IPS DF 6.9 (cell line): ENCODE results near the gene TUBB4A.
A peak's percentile ranks its signal among the peaks of the same experiment; 100 is the strongest.

Source experiments
- DNase-seq: peaks from one replicate; pipeline ENCODE4 v3.0.0-alpha.2; 2013; ENCODE audit warnings: low read depth, low spot score
- H3K27ac ChIP-seq: one replicate; pipeline ENCODE4 v1.5.1; 2013; ENCODE audit warnings: low read length, control low read depth
- H3K27me3 ChIP-seq: 2 replicates; pipeline ENCODE4 v1.6.1; 2013; ENCODE audit warnings: mild to moderate bottlenecking, low read length; ENCODE audit not compliant: control insufficient read depth, insufficient read depth
- H3K36me3 ChIP-seq: 2 replicates; pipeline ENCODE4 v1.6.1; 2013; ENCODE audit warnings: low read length; ENCODE audit not compliant: control insufficient read depth, insufficient read depth
- H3K4me1 ChIP-seq: 2 replicates; pipeline ENCODE4 v1.6.1; 2013; ENCODE audit warnings: low read length; ENCODE audit not compliant: control insufficient read depth, insufficient read depth
- H3K4me3 ChIP-seq: 2 replicates; pipeline ENCODE4 v1.5.1; 2013; ENCODE audit warnings: mild to moderate bottlenecking, low read length
- H3K9me3 ChIP-seq: 2 replicates; pipeline ENCODE4 v1.6.1; 2013; ENCODE audit warnings: low read length, inconsistent platforms; ENCODE audit not compliant: control insufficient read depth, insufficient read depth
- WGBS: extraction: QIAGEN DNeasy Blood & Tissue Kit; methylation state at CpG from one replicate; pipeline ENCODE4 v1.1.7; 2013; ENCODE audit warnings: mixed read lengths, missing lambda C conversion rate; ENCODE audit not compliant: insufficient read length, insufficient coverage; 5-methylcytosine and 5-hydroxymethylcytosine counted together

TUBB4A gene

GRCh38 chr19:6524311-6524710, 22.2 kb upstream of the TUBB4A start:
- H3K4me1 ChIP-seq, result no peaks in the 10 kb centered on the region
- H3K36me3 ChIP-seq, result no peaks in the 10 kb centered on the region
- no peaks in the 10 kb centered on the region for H3K27me3 ChIP-seq
- H3K4me3 ChIP-seq, result no peak overlapping the region
- H3K9me3 ChIP-seq, result no peaks in the 10 kb centered on the region
- WGBS, result no CpG with 5 or more reads among the region's 2 CpGs
- no peak overlapping the region for H3K27ac ChIP-seq
- no peak for DNase-seq

- no peaks in the 10 kb centered on the region for H3K36me3 ChIP-seq
- no peaks in the 10 kb centered on the region for H3K27me3 ChIP-seq
- H3K27ac ChIP-seq, result no peak overlapping the region
- no peak overlapping the region for H3K4me3 ChIP-seq
- no peaks in the 10 kb centered on the region for H3K9me3 ChIP-seq
- DNase-seq, result no peak
- WGBS, result no CpG with 5 or more reads among the region's 6 CpGs
- H3K4me1 ChIP-seq, result no peaks in the 10 kb centered on the region
Observed at GRCh38 chr19:6522712-6523111, 20.6 kb upstream of the TUBB4A start.

GRCh38 chr19:6521718-6522646, 19.9 kb upstream of the TUBB4A start:
- Histone ChIP-seq H3K4me3 (no peak overlapping the region), H3K9me3 (no peaks in the 10 kb centered on the region), H3K36me3 (no peaks in the 10 kb centered on the region), H3K4me1 (no peaks in the 10 kb centered on the region), H3K27me3 (no peaks in the 10 kb centered on the region), H3K27ac (no peak overlapping the region)
- no peak for DNase-seq
- no CpG with 5 or more reads among the region's 20 CpGs for WGBS

- Histone ChIP-seq H3K4me3 (no peak overlapping the region), H3K9me3 (no peaks in the 10 kb centered on the region), H3K36me3 (no peaks in the 10 kb centered on the region), H3K4me1 (no peaks in the 10 kb centered on the region), H3K27ac (no peak overlapping the region), H3K27me3 (no peaks in the 10 kb centered on the region)
- no peak for DNase-seq
- WGBS, result no CpG with 5 or more reads among the region's 2 CpGs
Observed at GRCh38 chr19:6519289-6519688, 17.2 kb upstream of the TUBB4A start.

GRCh38 chr19:6518145-6518911, 16.2 kb upstream of the TUBB4A start:
- H3K4me3 ChIP-seq, result no peak overlapping the region
- no CpG with 5 or more reads among the region's 14 CpGs for WGBS
- H3K27ac ChIP-seq, result no peak overlapping the region

GRCh38 chr19:6516659-6517291, 14.7 kb upstream of the TUBB4A start:
- no peak for DNase-seq
- Histone ChIP-seq H3K27me3 (no peaks in the 10 kb centered on the region), H3K27ac (no peak overlapping the region), H3K36me3 (no peaks in the 10 kb centered on the region), H3K4me1 (no peaks in the 10 kb centered on the region), H3K4me3 (peak overlapping the region; percentile 53; the same call in 1 of the 2 replicates), H3K9me3 (no peaks in the 10 kb centered on the region)
- WGBS, result no CpG with 5 or more reads among the region's 38 CpGs

More at GRCh38 chr19:6518145-6518911, 16.2 kb upstream of the TUBB4A start:
- Histone ChIP-seq H3K9me3 (no peaks in the 10 kb centered on the region), H3K36me3 (no peaks in the 10 kb centered on the region), H3K4me1 (no peaks in the 10 kb centered on the region), H3K27me3 (no peaks in the 10 kb centered on the region)
- DNase-seq, result no peak

GRCh38 chr19:6516018-6516658, 14.0 kb upstream of the TUBB4A start:
- WGBS, result no CpG with 5 or more reads among the region's 26 CpGs
- peak; percentile 88 for DNase-seq
- H3K4me3 ChIP-seq, result peak overlapping the region; percentile 53; the same call in 1 of the 2 replicates
- H3K27ac ChIP-seq, result no peak overlapping the region
- no peaks in the 10 kb centered on the region for H3K9me3 ChIP-seq
- H3K27me3 ChIP-seq, result no peaks in the 10 kb centered on the region
- H3K4me1 ChIP-seq, result no peaks in the 10 kb centered on the region
- H3K36me3 ChIP-seq, result no peaks in the 10 kb centered on the region

GRCh38 chr19:6514926-6515544, 12.9 kb upstream of the TUBB4A start:
- H3K36me3 ChIP-seq, result no peaks in the 10 kb centered on the region
- H3K4me3 ChIP-seq, result no peak overlapping the region
- no peaks in the 10 kb centered on the region for H3K4me1 ChIP-seq
- no CpG with 5 or more reads among the region's 15 CpGs for WGBS
- H3K27ac ChIP-seq, result no peak overlapping the region
- no peaks in the 10 kb centered on the region for H3K9me3 ChIP-seq
- no peaks in the 10 kb centered on the region for H3K27me3 ChIP-seq
- DNase-seq, result no peak

GRCh38 chr19:6514089-6514488, 12.0 kb upstream of the TUBB4A start:
- Histone ChIP-seq H3K27me3 (no peaks in the 10 kb centered on the region), H3K4me1 (no peaks in the 10 kb centered on the region), H3K4me3 (no peak overlapping the region), H3K9me3 (no peaks in the 10 kb centered on the region), H3K36me3 (no peaks in the 10 kb centered on the region), H3K27ac (no peak overlapping the region)
- no peak for DNase-seq
- no CpG with 5 or more reads among the region's 9 CpGs for WGBS
